Thyroid gland (tissue), 4 donors: ENCODE results near the gene SLC7A5.
A peak's percentile ranks its signal among the peaks of the same experiment; 100 is the strongest.
"Not testable (repeated sequence)": the region's sequence is repeated elsewhere in the genome, so short reads cannot be mapped to it uniquely, and the experiment has no call there.

Source experiments
- POLR2A ChIP-seq, 2 donors: fragments of 450-650 bp; IDR thresholded peaks; one replicate each; pipeline ENCODE4 v1.6.1; 2017; ENCODE audit warnings: antibody characterized with exemption in 2 of 2, mild to moderate bottlenecking in 2 of 2, moderate library complexity in 1 of 2
- TF ChIP-seq, protein P1 (sequence below), 6 experiments: fragments of 200-600 bp in 3 of 6; fragments of 450-650 bp in 3 of 6; sonication (generic) in 3 of 6; IDR thresholded peaks; one replicate each; pipeline ENCODE4 v1.5.1; 2016 to 2019; ENCODE audit warnings: antibody characterized with exemption in 6 of 6, mild to moderate bottlenecking in 2 of 6, inconsistent platforms in 1 of 6, moderate library complexity in 1 of 6

DNA sequence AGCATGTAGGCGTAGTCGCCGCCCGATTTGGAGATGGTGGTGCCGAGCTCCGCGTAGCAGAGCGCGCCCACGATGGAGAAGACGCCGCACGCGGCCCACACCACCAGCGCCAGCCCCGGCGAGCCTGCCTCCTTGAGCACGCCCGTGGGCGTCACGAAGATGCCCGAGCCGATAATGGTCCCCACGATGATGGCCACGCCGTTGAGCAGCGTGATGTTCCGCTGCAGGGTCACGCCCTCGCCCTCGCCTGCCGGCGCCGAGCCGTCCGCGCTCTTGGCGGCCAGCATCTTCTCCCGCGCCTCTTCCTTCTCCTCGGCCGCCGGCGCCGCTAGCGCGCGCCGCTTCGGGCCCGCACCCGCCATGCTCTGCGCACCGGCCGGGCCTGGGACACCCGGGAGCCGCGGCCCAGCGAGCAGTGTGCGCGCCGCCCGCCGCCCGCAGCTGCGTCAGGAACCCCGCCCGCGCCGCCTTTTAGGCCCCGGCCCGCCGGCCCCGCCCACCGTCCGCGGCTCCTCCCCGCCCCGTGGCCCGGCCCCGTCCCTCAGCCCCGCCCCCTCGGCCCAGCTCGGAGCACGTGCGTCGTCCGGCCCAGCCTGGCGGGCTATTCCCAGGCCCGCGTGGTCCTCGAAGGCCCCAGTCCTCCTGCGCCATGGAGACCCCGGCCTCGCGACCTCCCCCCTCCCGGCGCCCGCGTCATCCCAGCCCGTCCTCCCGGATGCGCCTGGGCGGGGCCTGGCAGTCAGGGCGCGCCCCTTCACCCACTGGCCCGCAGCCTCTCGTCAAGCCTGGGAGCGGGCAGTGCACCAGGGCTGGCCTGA is at the start of gene SLC7A5:
- TF ChIP-seq, protein P1, sequence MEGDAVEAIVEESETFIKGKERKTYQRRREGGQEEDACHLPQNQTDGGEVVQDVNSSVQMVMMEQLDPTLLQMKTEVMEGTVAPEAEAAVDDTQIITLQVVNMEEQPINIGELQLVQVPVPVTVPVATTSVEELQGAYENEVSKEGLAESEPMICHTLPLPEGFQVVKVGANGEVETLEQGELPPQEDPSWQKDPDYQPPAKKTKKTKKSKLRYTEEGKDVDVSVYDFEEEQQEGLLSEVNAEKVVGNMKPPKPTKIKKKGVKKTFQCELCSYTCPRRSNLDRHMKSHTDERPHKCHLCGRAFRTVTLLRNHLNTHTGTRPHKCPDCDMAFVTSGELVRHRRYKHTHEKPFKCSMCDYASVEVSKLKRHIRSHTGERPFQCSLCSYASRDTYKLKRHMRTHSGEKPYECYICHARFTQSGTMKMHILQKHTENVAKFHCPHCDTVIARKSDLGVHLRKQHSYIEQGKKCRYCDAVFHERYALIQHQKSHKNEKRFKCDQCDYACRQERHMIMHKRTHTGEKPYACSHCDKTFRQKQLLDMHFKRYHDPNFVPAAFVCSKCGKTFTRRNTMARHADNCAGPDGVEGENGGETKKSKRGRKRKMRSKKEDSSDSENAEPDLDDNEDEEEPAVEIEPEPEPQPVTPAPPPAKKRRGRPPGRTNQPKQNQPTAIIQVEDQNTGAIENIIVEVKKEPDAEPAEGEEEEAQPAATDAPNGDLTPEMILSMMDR (IDR thresholded peaks at IDR 0.05), result not testable (repeated sequence)
- TF ChIP-seq POLR2A (IDR thresholded peaks at IDR 0.05), result peak in 1 of 2 donors; percentile 62
